ENCODE measurements around the gene CDH23. TPM values are rescaled to one million over a fixed set of nuclear protein-coding genes. Genes with fewer than 3 reads are reported as not detected.

Gene CDH23
- total RNA-seq, 4 donors from 2014 or later, result 0.72 to 4.1 (median 2.2) TPM

- TF ChIP-seq POLR2AphosphoS5 (IDR thresholded peaks at IDR 0.05) (no peak), CTCF (IDR thresholded peaks at IDR 0.05) (no peak), EP300 (IDR thresholded peaks at IDR 0.05) (no peak), POLR2A (IDR thresholded peaks at IDR 0.05) (no peak)
- Histone ChIP-seq H3K27ac (no peak overlapping the region), H3K4me3 (no peak overlapping the region), H3K9me3 (no peaks in the 10 kb centered on the region), H3K4me1 (no peaks in the 10 kb centered on the region), H3K36me3 (no peaks in the 10 kb centered on the region), H3K27me3 (no peaks in the 10 kb centered on the region)
- WGBS, result 84% methylated on average over 10 of the region's 13 CpGs
- no peak for DNase-seq (ENCODE audit: low spot score in 2 of 2)
Measured at GRCh38 chr10:71646592-71647292, 250.0 kb downstream of the CDH23 start.

GRCh38 chr10:71647526-71648253 lies 251.0 kb downstream of the CDH23 start:
- Histone ChIP-seq H3K4me3 (no peak overlapping the region), H3K9me3 (no peaks in the 10 kb centered on the region), H3K27me3 (no peaks in the 10 kb centered on the region), H3K27ac (no peak overlapping the region), H3K4me1 (no peaks in the 10 kb centered on the region), H3K36me3 (no peaks in the 10 kb centered on the region)
- WGBS, result 66% methylated on average over 11 of the region's 14 CpGs
- TF ChIP-seq CTCF (IDR thresholded peaks at IDR 0.05) (peak in 1 of 2 donors; percentile 24), POLR2A (IDR thresholded peaks at IDR 0.05) (no peak)
- no peak for DNase-seq (ENCODE audit: low spot score in 2 of 2)

- 44% methylated on average over 3 of the region's 10 CpGs for WGBS
Measured at GRCh38 chr10:71648254-71648932, 251.7 kb downstream of the CDH23 start.

GRCh38 chr10:71648933-71649320 lies 252.2 kb downstream of the CDH23 start:
- no peak for DNase-seq (ENCODE audit: low spot score in 2 of 2)
- no peaks in the 10 kb centered on the region for H3K4me1 ChIP-seq
- no peak overlapping the region for H3K27ac ChIP-seq
- 71% methylated on average over 7 of the region's 7 CpGs for WGBS
- no peaks in the 10 kb centered on the region for H3K27me3 ChIP-seq
- no peak overlapping the region for H3K4me3 ChIP-seq
- no peaks in the 10 kb centered on the region for H3K36me3 ChIP-seq
- TF ChIP-seq EP300 (IDR thresholded peaks at IDR 0.05) (no peak), CTCF (IDR thresholded peaks at IDR 0.05) (no peak), POLR2AphosphoS5 (IDR thresholded peaks at IDR 0.05) (no peak), POLR2A (IDR thresholded peaks at IDR 0.05) (no peak)
- no peaks in the 10 kb centered on the region for H3K9me3 ChIP-seq

More at GRCh38 chr10:71648254-71648932, 251.7 kb downstream of the CDH23 start:
- Histone ChIP-seq H3K36me3 (no peaks in the 10 kb centered on the region), H3K4me3 (no peak overlapping the region), H3K9me3 (no peaks in the 10 kb centered on the region), H3K27me3 (no peaks in the 10 kb centered on the region), H3K27ac (no peak overlapping the region), H3K4me1 (no peaks in the 10 kb centered on the region)
- TF ChIP-seq EP300 (IDR thresholded peaks at IDR 0.05) (no peak), POLR2A (IDR thresholded peaks at IDR 0.05) (no peak), CTCF (IDR thresholded peaks at IDR 0.05) (no peak), POLR2AphosphoS5 (IDR thresholded peaks at IDR 0.05) (no peak)
- DNase-seq (ENCODE audit: low spot score in 2 of 2), result no peak

GRCh38 chr10:71649631-71650030 lies 252.9 kb downstream of the CDH23 start:
- DNase-seq (ENCODE audit: low spot score in 2 of 2), result no peak
- no peaks in the 10 kb centered on the region for H3K9me3 ChIP-seq
- H3K36me3 ChIP-seq, result no peaks in the 10 kb centered on the region
- no peaks in the 10 kb centered on the region for H3K27me3 ChIP-seq
- no peak overlapping the region for H3K4me3 ChIP-seq
- no peak for TF ChIP-seq CTCF (IDR thresholded peaks at IDR 0.05)
- no peak for TF ChIP-seq EP300 (IDR thresholded peaks at IDR 0.05)
- TF ChIP-seq POLR2AphosphoS5 (IDR thresholded peaks at IDR 0.05), result no peak
- TF ChIP-seq POLR2A (IDR thresholded peaks at IDR 0.05), result no peak
- 75% methylated on average over 2 of the region's 4 CpGs for WGBS
- H3K4me1 ChIP-seq, result no peaks in the 10 kb centered on the region
- no peak overlapping the region for H3K27ac ChIP-seq

All from suprapubic skin (tissue), 4 donors.